A549 (cell line): Measurements from ENCODE around the gene NCKIPSD.

Source experiments
- BCL3 ChIP-seq: fragments of >200 bp; sonication (Bioruptor Twin); formaldehyde crosslinking; IDR thresholded peaks from 3 replicates; pipeline ENCODE4 v1.6.1; 2016
- CTCF ChIP-seq: fragments of >200 bp; sonication (Bioruptor Twin); formaldehyde crosslinking; IDR thresholded peaks from 3 replicates; pipeline ENCODE4 v1.5.1; 2016
- EHMT2 ChIP-seq: fragments of 200-600 bp; sonication (generic); IDR thresholded peaks from 2 replicates; pipeline ENCODE4 v1.6.1; 2016; ENCODE audit warnings: antibody characterized with exemption, low read depth, mild to moderate bottlenecking, moderate library complexity
- EP300 ChIP-seq, 2 experiments: fragments of >200 bp; sonication (Bioruptor Twin); formaldehyde crosslinking; IDR thresholded peaks; 2 replicates in 1 of 2; 3 replicates in 1 of 2; pipeline ENCODE4 v1.6.1; 2016 to 2017
- GATA3 ChIP-seq: IDR thresholded peaks from 2 replicates; pipeline ENCODE4 v1.6.1; 2012; ENCODE audit warnings: borderline replicate concordance
- JUN ChIP-seq, 2 experiments: fragments of >200 bp; sonication (Bioruptor Twin); formaldehyde crosslinking; IDR thresholded peaks; 2 replicates in 1 of 2; 3 replicates in 1 of 2; pipeline ENCODE4 v1.6.1; 2016 to 2017
- MAX ChIP-seq: IDR thresholded peaks from 2 replicates; pipeline ENCODE4 v1.6.1; 2012
- PBX3 ChIP-seq: IDR thresholded peaks from 2 replicates; pipeline ENCODE4 v1.6.1; 2012
- POLR2A ChIP-seq: IDR thresholded peaks from 2 replicates; pipeline ENCODE4 v1.6.1; 2012; ENCODE audit warnings: mild to moderate bottlenecking, low read length
- RARB ChIP-seq: fragments of 250-450 bp; sonication (Bioruptor Pico); IDR thresholded peaks from 2 replicates; pipeline ENCODE4 v1.8.0; 2021; ENCODE audit warnings: mild to moderate bottlenecking, moderate library complexity
- RFX5 ChIP-seq: fragments of 450-650 bp; IDR thresholded peaks from 2 replicates; pipeline ENCODE4 v1.7.1; 2014; ENCODE audit warnings: antibody characterized with exemption, mild to moderate bottlenecking, moderate library complexity
- ZFP36 ChIP-seq: fragments of 450-650 bp; IDR thresholded peaks from 2 replicates; pipeline ENCODE4 v1.6.1; 2014; ENCODE audit warnings: borderline replicate concordance; ENCODE audit not compliant: partially characterized antibody
- ZSCAN20 ChIP-seq: fragments of 250-450 bp; sonication (Bioruptor Pico); IDR thresholded peaks from 2 replicates; pipeline ENCODE4 v1.8.0; 2022; ENCODE audit warnings: mild to moderate bottlenecking, moderate library complexity

- TF ChIP-seq ZFP36 = no peak
- no peak for TF ChIP-seq CTCF
- TF ChIP-seq POLR2A = no peak
- TF ChIP-seq RARB (CRISPR knock-in tag) = no peak
- no peak for TF ChIP-seq EP300 (IDR thresholded peaks at IDR 0.05)
- TF ChIP-seq GATA3 = no peak
- no peak for TF ChIP-seq ZSCAN20 (CRISPR knock-in tag)
- TF ChIP-seq EHMT2 = no peak
- no peak for TF ChIP-seq RFX5
- no peak for TF ChIP-seq PBX3
- TF ChIP-seq JUN (IDR thresholded peaks at IDR 0.05) = no peak
- TF ChIP-seq BCL3 = no peak
- TF ChIP-seq MAX = no peak
These were observed 52.0 kb downstream of the NCKIPSD start for GRCh38 chr3:48633743-48634142.
